GM12891 (cell line): ENCODE measurements around the gene STYXL1.

ENCODE experiments used
- POLR2AphosphoS5 ChIP-seq: IDR thresholded peaks from 2 replicates; pipeline ENCODE4 v1.6.1; 2011; ENCODE audit warnings: low read depth, low read length, control low read depth
- TAF1 ChIP-seq: IDR thresholded peaks from 2 replicates; pipeline ENCODE4 v1.6.1; 2011; ENCODE audit warnings: low read depth, low read length, control low read depth

DNA sequence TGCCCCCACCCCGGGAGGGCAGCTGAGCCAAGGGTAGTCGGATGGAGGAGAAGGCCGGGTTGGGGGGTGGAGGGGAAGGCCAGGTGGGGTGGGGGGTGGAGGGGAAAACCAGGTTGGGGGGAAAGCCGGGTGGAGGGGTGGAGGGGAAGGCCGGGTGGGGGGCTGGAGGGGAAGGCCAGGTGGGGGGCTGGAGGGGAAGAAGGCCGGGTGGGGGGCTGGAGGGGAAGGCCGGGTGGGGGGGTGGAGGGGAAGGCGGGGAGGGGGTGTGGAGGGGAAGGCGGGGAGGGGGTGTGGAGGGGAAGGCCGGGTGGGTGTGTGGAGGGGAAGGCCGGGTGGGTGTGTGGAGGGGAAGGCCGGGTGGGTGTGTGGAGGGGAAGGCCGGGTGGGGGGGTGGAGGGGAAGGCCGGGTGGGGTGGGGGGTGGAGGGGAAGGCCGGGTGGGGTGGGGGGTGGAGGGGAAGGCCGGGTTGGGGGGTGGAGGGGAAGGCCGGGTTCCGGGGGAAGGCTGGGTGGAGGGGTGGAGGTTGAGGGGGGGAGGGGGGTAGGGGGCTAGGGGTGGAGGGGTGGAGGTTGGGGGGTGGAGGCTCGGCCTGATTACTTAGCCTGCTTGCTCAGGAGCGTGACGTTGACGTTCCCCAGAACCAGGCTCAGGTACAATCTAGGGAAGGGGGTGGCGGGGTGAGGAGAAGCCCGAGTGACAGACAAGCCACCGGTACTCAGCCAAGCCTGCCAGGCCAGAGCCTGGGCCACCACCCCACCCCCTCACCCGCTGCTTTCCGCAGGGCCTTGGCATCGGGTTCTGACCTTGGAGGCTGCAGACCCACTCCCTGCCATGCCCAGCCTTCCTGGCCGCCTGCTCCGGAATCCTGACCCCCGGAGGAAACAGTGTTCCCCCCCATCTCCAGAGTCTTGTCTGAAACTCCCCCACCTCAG lies 59.0 kb downstream of the STYXL1 start:
- no peak for TF ChIP-seq TAF1
- no peak for TF ChIP-seq POLR2AphosphoS5
